Effector memory CD4-positive, alpha-beta T cell (primary cell): ENCODE data around the gene AP2A1.

ENCODE experiments used
- DNase-seq, 3 donors: peaks; one replicate each; pipeline ENCODE4 v3.0.0-alpha.2; 2020
- H3K27ac ChIP-seq: 2 replicates; pipeline ENCODE4 v1.7.0; 2013; ENCODE audit warnings: mild to moderate bottlenecking, low read length, moderate library complexity; ENCODE audit not compliant: insufficient read depth, poor library complexity, severe bottlenecking
- H3K27me3 ChIP-seq: replicated peaks from 2 replicates; pipeline ENCODE4 v1.7.0; 2013; ENCODE audit warnings: mild to moderate bottlenecking, low read length; ENCODE audit not compliant: insufficient read depth, control insufficient read depth, poor library complexity, severe bottlenecking
- H3K36me3 ChIP-seq: 2 replicates; pipeline ENCODE4 v1.7.0; 2013; ENCODE audit warnings: mild to moderate bottlenecking, low read length, moderate library complexity; ENCODE audit not compliant: control insufficient read depth, insufficient read depth
- H3K4me1 ChIP-seq: 2 replicates; pipeline ENCODE4 v1.7.0; 2013; ENCODE audit warnings: low read length, mild to moderate bottlenecking; ENCODE audit not compliant: control insufficient read depth, insufficient read depth, poor library complexity, severe bottlenecking
- H3K4me3 ChIP-seq: 2 replicates; pipeline ENCODE4 v1.7.0; 2013; ENCODE audit warnings: low read length, low read depth, mild to moderate bottlenecking; ENCODE audit not compliant: insufficient read depth, poor library complexity, severe bottlenecking
- H3K9me3 ChIP-seq: 2 replicates; pipeline ENCODE4 v1.7.0; 2013; ENCODE audit warnings: mild to moderate bottlenecking, low read length, moderate library complexity; ENCODE audit not compliant: control insufficient read depth

AP2A1 gene

DNA sequence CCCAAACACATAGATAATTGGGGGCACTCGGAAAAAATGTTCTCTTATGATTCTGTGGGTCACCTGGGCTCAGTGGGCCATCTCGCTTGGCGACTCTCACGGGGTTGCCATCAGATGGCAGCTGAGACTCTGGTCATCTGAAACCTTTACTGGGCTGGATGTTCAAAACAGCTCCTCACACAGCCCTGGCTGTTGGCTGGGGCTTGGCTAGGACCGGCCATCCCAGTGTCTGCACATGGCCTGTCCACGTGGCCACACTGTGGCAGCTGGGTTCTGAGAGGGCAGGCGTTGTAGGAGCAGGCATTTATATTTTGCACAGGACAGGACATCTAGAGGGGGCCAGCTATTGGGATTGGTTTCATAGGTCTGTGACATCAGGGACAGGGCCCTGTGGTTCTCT is 66.8 kb downstream of the AP2A1 start:
- no peaks in the 10 kb centered on the region for H3K27me3 ChIP-seq
- no peak overlapping the region for H3K4me3 ChIP-seq
- H3K9me3 ChIP-seq = no peaks in the 10 kb centered on the region
- DNase-seq = no peak
- no peak overlapping the region for H3K27ac ChIP-seq
- no peaks in the 10 kb centered on the region for H3K4me1 ChIP-seq
- peaks cover 80% of the 10 kb centered on the region for H3K36me3 ChIP-seq

DNA sequence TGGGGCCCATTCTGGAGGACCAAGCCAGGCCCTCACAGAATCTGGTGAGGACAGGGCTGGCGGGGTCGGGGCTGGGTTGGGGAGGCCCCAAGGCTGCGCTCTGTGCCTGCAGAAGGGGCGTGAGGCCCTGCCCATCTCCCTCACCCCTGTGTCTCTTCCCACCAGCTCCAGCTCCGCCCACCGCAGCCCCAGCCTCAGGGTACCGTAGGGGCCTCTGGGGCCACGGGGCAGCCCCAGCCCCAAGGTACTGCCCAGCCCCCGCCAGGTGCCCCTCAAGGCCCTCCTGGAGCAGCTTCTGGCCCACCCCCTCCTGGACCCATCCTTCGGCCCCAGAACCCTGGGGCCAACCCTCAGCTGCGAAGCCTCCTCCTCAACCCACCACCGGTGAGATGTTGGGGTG is 68.8 kb downstream of the AP2A1 start:
- H3K4me1 ChIP-seq = no peaks in the 10 kb centered on the region
- no peak overlapping the region for H3K27ac ChIP-seq
- H3K27me3 ChIP-seq = no peaks in the 10 kb centered on the region
- H3K4me3 ChIP-seq = no peak overlapping the region
- H3K36me3 ChIP-seq = peaks cover 75% of the 10 kb centered on the region
- no peak for DNase-seq
- no peaks in the 10 kb centered on the region for H3K9me3 ChIP-seq

DNA sequence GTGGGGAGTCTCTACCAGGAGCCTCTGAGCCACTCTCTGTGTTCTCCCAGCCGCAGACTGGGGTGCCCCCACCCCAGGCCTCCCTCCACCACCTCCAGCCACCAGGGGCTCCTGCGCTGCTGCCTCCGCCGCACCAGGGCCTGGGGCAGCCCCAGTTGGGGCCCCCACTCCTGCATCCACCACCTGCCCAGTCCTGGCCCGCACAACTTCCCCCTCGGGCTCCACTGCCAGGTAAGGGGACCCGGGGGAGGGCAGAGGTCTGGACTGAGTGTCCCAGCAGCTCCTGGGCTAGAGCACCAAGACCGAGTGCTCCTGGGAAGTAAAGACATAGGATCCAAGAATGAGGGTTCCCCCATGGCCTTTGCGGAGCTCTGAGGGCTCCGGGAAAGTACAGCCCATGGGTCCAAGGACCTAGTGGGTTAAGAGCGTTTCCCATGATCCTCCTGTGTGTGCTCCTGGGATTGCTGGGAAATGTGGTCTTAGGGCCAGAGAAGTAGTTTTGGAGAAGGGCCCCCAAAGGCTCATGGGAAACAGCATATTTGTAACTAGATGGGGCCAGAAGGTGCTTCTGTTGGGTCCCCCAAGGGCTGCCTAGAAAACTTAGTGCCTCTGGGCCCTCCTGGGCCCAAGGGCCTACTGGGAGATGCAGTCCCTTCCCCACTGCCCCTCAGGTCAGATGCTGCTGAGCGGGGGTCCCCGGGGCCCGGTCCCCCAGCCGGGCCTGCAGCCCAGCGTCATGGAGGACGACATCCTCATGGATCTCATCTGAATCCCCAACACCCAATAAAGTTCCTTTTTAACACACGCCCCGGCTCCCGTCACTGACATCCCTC is 69.6 kb downstream of the AP2A1 start:
- H3K27me3 ChIP-seq = no peaks in the 10 kb centered on the region
- H3K36me3 ChIP-seq = peaks cover 67% of the 10 kb centered on the region
- no peak overlapping the region for H3K4me3 ChIP-seq
- H3K27ac ChIP-seq = no peak overlapping the region
- no peaks in the 10 kb centered on the region for H3K9me3 ChIP-seq
- DNase-seq = no peak
- H3K4me1 ChIP-seq = no peaks in the 10 kb centered on the region

DNA sequence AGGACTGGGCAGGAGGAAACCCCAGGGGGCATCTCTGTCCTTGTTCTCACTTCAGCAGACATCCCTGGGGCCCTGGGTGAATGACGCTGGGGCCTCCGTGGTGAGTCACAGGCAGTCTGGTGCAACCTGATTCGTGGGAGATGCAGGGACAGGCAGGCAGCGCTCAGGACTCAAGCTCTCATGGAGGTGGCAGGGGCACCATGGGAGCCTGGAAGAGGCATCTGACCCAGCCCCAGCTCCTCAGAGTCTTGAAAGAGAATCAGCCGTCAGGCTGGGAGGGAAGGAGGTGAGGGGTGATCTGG is 70.2 kb downstream of the AP2A1 start:
- no peak for DNase-seq
- Histone ChIP-seq H3K27ac (no peak overlapping the region), H3K27me3 (no peaks in the 10 kb centered on the region), H3K4me1 (no peaks in the 10 kb centered on the region), H3K9me3 (no peaks in the 10 kb centered on the region), H3K4me3 (no peak overlapping the region), H3K36me3 (peaks cover 61% of the 10 kb centered on the region)

DNA sequence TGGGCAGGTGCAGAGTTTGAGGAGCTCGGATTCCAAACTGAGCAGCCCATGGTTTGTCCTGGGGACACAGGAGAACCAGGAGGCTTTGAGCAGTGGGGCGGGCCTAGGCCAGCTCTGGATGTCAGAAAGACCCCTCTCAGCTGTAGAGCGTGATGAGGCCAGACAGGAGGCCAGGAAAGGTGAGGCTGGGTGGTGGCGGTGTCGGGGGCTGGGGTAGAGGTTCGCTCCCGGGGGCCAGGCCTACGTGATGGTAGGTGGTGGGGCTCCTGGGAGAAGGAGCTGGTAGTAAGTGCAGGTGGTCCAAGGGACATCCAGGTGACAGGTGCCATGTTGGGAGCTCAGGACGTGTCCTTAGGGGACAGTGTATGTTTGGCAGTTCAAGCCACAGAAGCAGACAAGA is 70.6 kb downstream of the AP2A1 start:
- Histone ChIP-seq H3K4me3 (no peak overlapping the region), H3K36me3 (peaks cover 57% of the 10 kb centered on the region)

DNA sequence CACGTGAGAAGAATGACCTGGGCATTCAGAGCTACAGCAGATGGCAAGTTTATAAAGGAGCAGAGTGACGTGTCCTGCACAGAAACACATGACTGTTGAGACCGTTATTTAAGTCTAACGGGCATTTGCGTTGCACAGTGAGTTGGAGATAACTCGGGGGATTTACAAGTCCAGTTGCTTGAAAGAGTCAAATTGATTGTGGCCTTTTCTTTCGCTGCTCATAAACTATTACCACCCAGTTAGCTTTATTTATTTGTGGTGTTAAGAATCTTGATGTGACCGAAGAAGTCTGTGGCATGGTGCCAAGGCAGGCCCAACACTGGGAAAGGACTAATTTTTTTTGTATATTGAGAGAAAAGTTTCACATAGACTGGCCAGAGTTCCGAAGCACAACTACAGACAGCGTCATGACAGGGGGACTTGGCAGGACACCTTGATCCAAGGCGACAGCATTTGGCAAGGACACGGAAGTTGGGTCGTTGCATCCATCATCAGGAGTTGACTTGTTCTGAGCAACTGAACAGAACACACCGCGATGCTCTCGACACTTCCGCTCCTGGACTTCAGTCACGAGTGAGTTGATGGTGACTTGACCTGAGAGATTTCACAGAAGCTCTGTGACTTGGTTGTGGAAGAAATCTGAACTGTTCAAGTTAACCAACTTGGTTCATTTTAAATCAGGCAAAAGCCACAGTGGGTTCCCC is 72.2 kb downstream of the AP2A1 start:
- no peak for DNase-seq
- Histone ChIP-seq H3K4me3 (no peak overlapping the region), H3K4me1 (no peaks in the 10 kb centered on the region), H3K27ac (no peak overlapping the region), H3K36me3 (peaks cover 43% of the 10 kb centered on the region), H3K9me3 (no peaks in the 10 kb centered on the region), H3K27me3 (no peaks in the 10 kb centered on the region)

More for the DNA sequence above, 70.6 kb downstream of the AP2A1 start:
- H3K27ac ChIP-seq = no peak overlapping the region
- DNase-seq = no peak
- no peaks in the 10 kb centered on the region for H3K9me3 ChIP-seq
- no peaks in the 10 kb centered on the region for H3K27me3 ChIP-seq
- H3K4me1 ChIP-seq = no peaks in the 10 kb centered on the region

DNA sequence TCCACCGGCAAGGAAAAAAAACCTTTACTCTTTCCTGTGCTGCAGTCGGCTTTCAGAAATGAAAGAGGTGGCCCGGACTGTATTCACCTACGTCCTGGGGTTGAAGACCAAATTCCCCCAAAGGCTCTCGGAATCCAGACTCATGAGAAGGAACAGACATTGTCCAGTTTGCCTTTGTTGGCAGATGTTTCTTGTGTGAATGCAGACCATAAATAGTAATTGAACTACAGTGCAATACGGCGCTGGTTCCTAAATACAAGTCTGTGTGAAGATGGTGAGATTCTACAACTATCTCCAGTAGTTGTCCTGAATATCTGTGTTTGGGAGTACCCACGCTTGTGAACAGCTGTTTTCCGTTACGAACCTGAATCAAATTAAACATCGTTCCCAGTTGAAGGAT is 72.9 kb downstream of the AP2A1 start:
- H3K27me3 ChIP-seq = no peaks in the 10 kb centered on the region
- H3K4me3 ChIP-seq = no peak overlapping the region
- DNase-seq = no peak
- no peaks in the 10 kb centered on the region for H3K9me3 ChIP-seq
- no peaks in the 10 kb centered on the region for H3K4me1 ChIP-seq
- peaks cover 36% of the 10 kb centered on the region for H3K36me3 ChIP-seq
- no peak overlapping the region for H3K27ac ChIP-seq

DNA sequence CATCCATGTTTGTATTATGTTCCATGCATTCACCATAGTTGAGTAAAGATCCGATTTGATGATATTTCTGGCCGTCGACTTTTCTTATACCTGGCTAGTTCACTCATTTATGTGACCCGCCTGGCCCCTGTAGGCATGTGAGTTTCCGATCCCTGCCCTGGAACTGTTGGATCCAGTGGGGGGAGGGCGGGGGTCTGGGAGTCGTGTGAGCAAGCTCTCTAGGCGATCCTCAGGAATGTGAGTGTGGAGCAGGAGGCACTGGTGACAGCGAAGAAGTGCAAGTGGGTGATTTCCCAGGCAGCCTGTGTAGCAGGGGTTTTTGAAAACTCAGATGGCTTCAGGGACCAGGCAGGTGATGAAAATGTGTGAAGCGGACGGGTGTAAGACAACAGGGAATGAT is 73.5 kb downstream of the AP2A1 start:
- Histone ChIP-seq H3K4me3 (no peak overlapping the region), H3K36me3 (peaks cover 30% of the 10 kb centered on the region), H3K9me3 (no peaks in the 10 kb centered on the region), H3K4me1 (no peaks in the 10 kb centered on the region), H3K27me3 (no peaks in the 10 kb centered on the region), H3K27ac (no peak overlapping the region)
- DNase-seq = no peak

DNA sequence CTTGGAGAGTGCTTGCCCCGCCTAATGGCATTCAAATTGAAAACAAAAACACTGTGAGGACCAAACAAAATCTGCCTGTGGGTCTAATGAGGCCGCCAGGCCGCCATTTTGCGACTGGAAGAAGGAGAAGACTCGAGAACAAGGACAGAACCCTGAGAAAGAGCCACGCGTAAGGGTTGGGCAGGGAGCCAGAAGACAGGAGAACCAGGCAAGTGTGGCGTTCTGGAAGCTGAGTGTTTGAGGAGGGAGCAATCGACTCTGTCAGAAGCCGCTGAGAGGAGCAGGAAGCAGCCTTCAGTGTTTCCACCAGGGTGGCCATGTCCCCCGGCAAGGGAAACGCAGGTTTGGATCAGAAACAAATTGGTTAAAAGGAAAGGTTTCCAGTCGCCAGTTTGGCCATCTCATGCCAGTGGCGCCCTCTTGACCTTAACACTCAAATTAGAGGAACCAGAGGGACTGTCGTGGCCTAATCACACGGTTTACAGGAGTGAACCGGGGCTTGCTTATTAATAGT is 74.0 kb downstream of the AP2A1 start:
- Histone ChIP-seq H3K27me3 (no peaks in the 10 kb centered on the region), H3K27ac (no peak overlapping the region), H3K9me3 (no peaks in the 10 kb centered on the region), H3K4me3 (no peak overlapping the region), H3K36me3 (peaks cover 26% of the 10 kb centered on the region), H3K4me1 (no peaks in the 10 kb centered on the region)
- no peak for DNase-seq

DNA sequence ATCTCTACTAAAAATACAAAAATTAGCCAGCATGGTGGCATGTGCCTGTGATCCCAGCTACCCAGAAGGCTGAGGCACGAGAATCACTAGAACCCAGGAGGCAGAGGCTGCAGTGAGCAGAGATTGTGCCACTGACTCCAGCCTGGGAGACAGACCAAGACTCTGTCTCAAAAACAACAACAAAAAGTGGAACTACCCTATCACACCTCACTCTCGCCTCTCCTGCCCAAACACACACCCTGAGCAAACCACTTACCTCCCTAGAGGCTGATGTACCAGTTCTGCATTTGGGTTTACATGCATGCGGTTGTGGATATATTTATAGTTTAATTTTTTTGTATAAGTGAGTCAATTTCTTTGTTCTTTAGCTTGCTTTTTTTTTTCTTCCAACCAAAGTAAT is 76.5 kb downstream of the AP2A1 start:
- Histone ChIP-seq H3K36me3 (peaks cover 4% of the 10 kb centered on the region), H3K4me3 (no peak overlapping the region), H3K27ac (no peak overlapping the region), H3K27me3 (no peaks in the 10 kb centered on the region), H3K4me1 (no peaks in the 10 kb centered on the region), H3K9me3 (no peaks in the 10 kb centered on the region)
- no peak for DNase-seq
